DMS53 treated with DMSO at 0.1 percent for 48 hours (cell line): ENCODE results near the gene SGIP1.
"Not testable (repeated sequence)": the region's sequence is repeated elsewhere in the genome, so short reads cannot be mapped to it uniquely, and the experiment has no call there.

Experiments
- DNase-seq: peaks from one replicate; lab custom pipeline; 2025; ENCODE audit not compliant: unreplicated experiment; lab: John Stamatoyannopoulos, UW

SGIP1 gene

DNA sequence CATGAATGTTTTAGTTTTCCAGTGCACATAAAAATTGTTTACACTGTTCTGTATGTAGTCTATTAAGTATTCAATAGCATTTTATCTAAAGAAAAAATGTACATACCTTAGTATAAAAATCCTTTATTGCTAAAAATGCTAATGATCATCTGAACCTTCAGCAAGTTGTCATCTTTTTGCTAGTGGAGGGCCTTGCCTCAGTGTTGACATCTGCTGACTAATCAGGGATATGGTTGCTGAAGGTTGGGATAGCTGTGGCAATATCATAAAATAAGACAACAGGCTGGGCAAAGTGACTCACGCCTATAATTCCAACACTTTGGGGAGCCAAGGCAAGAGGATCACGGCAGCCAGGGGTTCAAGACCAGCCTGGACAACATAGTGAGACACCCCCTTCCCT, 227.3 kb downstream of the SGIP1 start:
- DNase-seq, result no peak

DNA sequence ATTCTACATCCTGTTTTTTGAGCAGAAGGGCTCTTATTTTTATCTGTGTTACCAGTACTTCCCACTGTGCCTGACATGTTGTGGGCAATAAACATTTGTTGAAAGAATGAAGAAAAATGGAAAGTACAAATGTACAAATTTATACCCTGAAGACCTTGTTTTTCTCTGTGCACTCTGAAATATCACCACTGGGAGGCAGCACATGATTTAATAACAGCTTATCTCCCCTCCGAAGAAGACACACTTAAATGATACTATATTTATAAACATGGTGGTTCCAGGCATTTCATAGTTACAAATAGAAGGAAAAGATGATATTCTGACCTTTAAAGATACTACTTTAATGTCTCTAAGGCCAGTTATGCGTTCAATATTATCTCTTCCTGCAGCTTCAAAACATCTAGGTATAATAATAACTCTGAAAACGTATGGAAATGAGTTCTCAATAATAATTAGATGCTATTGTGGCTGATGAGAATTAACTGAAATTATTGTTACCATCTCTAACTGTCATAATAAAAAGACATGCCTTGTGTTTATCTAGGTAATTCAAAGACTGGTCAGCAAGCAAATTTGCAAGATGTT, 231.1 kb downstream of the SGIP1 start:
- DNase-seq, result peak; percentile 86

DNA sequence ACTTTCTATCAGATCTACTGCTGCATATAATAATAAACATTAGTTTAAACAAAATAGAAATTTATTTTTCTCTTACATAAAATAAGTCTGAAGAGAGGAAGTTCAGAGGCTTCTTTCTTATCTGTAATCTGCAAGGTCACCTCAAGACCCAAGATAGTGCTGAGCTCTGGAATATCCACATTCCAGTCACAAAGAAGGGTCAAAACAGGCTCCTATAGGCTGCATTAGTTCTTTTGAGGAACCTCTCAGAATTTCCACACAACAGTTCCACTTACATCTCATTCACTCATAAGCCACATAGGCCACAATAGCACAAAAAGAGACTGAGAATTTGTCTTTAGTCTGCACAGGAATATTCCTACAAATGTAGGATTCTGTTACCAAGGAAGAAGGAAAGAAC, 233.7 kb downstream of the SGIP1 start:
- DNase-seq, result no peak

DNA sequence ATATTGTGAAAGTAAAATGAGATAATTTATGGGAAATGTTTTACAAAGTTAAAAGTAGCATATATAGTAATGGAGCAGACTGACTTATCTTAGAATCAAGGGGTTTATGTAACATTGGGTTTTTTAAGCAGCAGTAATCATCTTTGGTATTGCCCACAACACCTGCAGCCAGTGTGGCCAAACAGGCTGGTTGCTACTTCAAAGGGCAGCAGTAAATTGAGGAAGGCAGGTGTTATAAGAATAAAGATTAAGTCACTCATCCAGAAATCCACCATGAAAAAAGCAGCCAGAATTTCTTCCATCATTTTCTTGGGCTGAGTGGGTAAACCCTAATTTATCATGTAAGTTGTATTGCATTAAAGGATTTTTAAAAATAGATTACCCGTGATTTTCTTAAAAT, 235.0 kb downstream of the SGIP1 start:
- peak; percentile 46 for DNase-seq

DNA sequence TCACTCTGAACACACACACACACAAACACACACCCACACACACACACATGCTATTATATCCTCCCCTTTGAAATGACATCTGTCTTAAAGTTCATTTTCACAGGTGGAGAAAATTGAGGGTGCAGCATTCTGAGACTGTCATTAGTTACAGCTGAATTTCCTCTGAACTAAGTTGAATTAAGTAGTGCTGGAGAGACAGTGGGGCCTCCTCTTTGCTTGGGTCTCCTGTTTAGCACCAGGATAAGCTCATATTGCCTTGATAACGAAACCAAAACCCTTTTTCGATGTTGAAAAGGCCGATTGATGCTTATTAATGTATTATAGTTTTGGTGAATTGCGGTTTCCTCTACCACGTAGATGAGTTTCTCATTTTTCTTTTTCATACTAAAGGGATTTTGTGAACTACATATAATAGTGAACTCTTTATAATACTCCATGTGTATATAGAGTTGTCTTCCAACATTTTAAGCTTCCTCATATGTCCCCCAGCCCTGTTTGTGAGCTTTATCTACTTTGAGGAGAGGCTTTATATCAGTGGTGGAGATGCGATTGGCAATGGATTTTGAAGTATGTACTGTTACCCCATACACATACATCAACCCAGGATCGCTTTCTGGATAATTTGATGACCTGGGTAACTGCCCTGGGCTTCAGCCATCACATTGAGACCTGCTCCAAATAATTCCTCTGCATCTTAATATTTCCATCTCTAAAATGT, 235.7 kb downstream of the SGIP1 start:
- peak; percentile 79 for DNase-seq

DNA sequence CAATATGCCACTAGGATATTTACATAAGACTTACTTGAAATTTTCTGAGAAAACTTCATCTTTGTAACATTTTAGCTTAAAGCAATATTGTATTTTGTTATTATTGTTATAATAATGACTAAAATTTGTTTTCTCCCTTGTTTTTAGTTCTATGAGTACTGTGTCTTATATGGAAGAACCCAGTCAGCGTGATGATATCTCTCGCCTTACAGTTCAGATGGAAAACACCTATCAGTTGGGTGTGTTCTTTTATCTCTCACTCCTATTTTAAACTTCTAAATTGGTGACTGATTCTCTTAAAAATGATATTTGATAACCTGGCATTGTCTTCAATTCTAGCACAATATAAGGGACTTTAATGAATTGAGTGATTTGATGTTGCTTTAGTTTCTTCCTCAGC, 236.3 kb downstream of the SGIP1 start:
- peak; percentile 57 for DNase-seq

DNA sequence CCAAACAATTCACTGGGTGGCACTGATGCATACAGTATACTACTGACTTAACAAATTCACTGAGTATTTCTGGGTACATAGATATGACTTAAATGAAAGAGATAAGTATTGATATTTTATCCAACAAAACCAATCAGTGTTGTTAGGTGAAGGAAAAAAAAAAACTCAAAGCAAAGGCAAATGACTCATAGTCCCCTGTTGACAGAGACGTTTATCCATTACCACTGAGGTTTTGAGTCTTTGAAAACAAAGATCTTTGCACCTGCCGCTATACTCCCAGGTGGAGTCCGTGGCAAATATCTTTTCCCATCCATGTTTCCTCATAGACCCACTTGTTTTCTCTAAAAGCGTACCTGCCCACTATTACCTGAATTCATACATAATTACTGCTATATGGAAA, 236.7 kb downstream of the SGIP1 start:
- DNase-seq, result peak; percentile 90

DNA sequence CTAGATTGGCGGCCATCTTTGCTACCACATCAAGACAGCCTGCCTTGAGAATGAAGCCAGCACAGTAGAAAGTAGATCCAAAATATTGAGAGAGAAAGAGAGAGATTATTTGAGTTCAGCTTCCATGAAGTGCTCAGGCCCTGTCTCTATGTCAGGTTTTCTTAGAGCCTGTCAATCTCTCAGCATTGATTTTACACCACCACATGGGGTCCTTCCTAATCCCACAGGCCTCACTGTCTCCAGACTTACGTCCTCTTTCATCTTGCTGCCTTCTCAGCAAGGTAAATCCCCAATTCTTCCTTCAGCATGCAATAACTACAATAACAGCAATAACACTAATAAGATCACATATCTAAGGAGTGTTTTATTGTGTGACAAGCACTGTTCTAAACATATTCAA, 239.3 kb downstream of the SGIP1 start:
- no peak for DNase-seq

DNA sequence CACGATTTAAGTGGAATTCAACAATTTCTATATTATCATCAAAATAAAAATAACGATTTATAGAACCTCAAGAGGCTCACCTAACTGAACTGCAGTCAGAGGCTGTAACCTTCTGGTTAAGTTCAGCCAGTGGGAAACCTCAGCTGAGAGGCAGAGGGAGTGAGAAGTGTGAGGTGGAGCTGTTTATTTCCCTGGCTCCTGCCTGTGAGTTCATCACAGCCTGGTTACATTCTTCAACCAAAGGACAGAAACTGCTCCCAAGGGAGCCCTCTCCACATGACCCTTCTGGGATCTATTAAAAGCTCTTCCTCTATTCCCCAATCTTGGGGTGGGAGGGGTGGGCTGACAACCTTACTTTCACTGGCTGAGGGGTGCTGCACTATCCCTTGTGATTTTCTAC, 240.5 kb downstream of the SGIP1 start:
- DNase-seq, result no peak

DNA sequence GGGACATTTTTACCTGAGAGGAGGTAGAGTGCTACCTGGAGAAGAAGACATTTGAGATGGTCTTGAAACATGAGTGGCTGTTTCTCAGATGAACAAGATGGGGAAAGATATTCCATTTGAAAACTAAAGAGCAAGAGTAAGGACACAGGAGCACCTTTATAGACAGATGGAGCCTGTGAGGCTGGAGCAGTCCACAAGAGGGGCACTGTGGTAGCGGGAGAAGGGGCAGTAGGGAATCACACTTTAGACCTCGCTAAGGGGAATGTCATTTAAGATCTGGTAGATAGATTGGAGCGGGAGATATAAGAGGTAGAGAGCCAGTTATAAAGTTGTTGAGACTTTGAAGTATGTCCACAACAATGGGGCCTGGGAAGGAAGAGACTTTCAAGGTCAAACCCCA, 241.7 kb downstream of the SGIP1 start:
- no peak for DNase-seq

DNA sequence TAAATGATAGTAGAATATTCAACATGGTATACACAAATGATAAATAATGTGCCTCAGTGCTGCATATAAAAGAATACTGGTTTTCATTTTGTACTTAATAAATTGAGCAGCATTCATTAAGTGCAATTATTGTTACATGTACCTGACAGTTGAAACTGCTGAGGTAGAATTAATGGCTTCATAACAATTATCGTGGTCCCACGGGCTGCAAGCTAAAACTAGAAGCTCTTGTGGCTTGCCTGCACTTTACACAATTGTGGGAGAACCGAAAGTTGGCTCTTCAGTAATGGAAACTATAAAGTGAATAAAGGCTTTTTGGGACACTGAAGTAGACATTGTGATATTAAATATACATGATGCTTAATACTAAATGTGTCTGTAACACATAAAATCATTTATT, 243.9 kb downstream of the SGIP1 start:
- DNase-seq, result no peak

DNA sequence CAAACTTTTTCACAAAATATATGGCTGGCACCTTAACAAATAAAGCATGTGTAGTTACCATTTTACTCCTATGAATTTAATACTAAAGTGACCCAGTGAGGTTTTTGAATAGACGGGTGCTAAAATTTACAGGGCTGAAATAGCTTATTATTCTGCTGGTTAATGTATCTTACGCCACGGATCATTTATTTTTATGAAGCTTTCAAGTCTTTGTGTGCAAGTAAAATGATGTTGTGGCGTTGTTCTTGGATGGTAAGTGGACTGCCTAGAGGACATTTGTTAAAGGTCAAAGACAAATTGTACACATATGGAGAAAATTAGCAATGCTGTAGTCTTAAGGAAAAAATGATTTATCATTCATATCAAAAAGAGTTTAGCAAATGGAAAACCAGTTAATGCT, 244.3 kb downstream of the SGIP1 start:
- no peak for DNase-seq

DNA sequence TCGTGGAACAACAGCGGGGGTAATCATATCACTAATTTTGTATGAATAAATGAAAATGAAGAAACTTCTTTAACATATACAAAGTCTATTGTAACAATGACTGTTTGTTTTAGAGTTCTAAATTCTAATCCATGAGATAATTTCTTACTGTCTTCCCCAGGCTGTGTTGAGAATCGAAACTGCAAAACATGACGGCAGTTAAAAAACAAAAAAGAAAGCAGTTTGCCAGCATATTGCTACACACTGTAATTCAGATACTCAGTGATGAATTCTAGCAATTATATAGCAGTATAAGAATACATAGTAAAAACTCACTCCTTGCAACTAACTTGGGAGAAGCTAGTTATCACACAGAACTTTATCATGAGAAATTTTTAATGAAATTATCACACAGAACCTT, 245.0 kb downstream of the SGIP1 start:
- DNase-seq, result no peak

DNA sequence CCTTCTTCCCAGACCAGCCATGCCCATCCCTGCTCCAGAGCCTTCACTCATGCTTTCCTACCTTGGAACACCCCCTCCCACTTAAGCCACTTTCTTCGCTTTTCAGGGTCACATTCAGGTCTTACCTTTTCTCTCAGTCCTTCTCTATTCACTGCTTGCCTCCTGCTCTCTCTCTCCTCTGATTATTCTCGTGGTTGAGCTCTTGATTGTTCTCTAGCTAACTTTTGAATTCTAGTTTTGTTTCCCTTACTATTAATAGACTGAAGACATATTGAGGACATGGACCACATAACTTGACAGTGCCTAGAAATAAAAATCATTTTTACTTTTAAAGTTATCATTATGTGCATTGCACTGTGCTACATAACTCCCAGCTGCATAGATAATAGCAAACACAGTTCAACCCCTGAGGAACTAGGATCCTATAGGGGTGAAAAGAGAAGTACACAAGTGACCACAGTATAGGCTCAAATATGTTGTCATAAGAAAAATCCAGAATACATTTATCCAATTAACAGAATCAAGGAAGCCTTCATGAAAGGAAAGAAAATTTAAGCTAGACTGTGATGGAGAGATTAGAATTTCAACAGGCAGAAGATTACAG, 245.6 kb downstream of the SGIP1 start:
- no peak for DNase-seq

DNA sequence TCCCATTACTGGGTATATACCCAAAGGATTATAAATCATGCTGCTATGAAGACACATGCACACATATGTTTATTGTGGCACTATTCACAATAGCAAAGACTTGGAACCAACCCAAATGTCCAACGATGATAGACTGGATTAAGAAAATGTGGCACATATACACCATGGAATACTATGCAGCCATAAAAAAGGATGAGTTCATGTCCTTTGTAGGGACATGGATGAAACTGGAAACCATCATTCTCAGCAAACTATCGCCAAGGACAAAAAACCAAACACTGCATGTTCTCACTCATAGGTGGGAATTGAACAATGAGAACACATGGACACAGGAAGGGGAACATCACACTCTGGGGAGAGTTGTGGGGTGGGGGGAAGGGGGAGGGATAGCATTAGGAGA, 251.8 kb downstream of the SGIP1 start:
- not testable (repeated sequence) for DNase-seq

DNA sequence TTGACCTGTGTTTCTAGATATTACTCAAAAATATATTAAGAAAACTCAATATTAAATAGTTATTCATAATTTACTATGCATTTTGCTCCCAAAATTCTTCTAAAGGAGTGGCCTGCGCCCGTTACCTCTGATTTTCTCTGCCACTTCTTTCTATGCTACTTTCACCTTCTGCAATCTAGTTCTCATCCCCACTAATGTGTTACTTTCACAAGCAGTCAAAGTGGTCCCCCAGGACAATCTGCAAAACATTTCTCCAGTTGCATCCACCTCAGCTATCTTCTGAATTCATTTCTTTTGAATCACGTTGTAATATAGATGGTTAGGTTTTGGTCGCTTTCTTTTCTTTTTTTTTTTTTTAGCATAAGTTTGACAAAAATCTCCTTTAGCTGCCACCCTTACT, 253.7 kb downstream of the SGIP1 start:
- DNase-seq, result no peak

DNA sequence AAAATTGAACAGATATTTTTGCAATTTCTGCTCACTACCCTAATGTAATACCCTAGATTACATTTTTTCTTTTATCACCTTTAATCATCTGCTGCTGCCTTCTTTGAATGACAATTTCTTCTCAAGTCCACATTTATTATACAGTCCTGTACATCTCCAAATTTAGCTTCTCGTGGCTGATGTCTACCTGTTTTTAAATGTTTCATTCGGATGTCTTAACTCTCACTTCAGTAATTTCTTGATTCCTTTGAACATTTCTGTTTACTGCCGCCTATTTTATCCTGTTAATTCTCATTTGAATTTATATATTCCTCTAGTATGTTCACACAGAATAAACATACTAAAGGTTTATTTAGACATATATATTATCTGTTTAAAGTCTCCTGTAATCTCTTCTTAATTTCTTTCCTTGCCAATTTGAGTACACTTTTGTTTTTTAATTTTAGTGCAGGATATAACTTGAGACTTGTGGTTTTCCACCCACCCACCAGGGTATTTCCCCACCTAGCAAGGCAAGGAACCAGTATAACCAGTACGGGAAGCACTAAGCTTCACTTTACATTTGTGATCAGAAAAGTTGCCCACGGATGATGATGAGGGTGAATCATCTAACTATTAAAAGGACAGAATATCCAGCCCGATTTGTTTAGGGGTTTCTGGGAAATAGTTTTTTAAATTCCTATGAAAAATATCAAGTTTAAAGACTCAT, 254.4 kb downstream of the SGIP1 start:
- peak; percentile 27 for DNase-seq

DNA sequence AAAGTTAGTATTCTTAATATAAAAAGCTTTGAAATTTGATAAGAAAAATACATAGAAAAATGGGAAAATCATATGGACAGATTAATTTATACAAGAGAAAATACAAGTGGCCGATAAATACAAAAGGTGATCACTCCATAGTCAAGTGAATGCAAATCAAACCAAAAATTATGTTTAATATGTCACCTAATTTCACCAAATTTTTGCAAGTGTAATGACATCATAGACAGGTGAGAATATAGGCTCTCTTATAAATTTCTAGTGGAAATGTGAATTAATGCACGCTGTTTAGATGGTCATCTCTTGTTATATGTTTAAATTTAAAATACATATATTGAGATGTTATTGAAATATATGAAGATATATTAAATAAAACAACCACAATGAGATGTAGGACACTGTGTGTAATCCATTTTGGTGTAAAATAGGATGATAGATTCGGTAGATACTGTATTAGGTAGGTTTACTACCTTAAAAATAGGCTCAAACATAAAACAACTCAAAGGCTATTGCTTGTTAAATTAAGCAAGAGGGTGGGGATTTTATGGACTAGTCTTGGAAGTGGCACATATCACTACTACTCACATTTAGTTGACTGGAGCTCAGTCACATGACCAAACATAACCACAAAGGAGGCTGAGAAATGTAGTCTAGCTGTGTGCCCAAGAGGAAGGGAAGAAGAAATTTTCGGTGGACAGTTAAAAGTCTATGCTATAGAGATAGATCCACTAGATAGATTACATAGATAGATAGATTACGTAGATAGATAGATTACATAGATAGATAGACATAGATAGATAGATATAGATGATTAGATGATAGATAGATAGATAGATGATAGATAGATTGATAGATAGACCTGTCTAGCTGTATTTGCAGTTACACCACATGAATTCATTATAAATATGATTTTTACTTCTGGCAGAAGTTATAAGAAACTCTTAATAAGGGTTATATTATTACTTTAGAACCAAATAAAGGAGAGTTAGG, 258.0 kb downstream of the SGIP1 start:
- DNase-seq, result no peak

DNA sequence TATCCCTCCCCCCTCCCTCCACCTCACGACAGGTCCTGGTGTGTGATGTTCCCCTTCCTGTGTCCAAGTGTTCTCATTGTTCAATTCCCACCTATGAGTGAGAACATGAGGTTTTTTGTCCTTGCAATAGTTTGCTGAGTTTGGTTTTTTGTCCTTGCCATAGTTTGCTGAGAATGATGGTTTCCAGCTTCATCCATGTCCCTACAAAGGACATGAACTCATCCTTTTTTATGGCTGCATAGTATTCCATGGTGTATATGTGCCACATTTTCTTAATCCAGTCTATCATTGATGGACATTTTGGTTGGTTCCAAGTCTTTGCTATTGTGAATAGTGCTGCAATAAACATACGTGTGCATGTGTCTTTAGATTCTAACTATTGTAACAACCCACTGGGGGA, 261.9 kb downstream of the SGIP1 start:
- DNase-seq, result not testable (repeated sequence)
